Adipocyte (in vitro differentiated cells): ENCODE measurements around the gene SLC23A2.
"Not testable (repeated sequence)": the region's sequence is repeated elsewhere in the genome, so short reads cannot be mapped to it uniquely, and the experiment has no call there.

Experiments
- DNase-seq: peaks from one replicate; pipeline ENCODE4 v3.0.0-alpha.2; 2015; ENCODE audit warnings: low read depth
- H3K27me3 ChIP-seq: replicated peaks from 2 replicates; pipeline ENCODE4 v1.7.0; 2013; ENCODE audit warnings: mild to moderate bottlenecking, low read length, moderate library complexity; ENCODE audit not compliant: control insufficient read depth, insufficient read depth
- H3K36me3 ChIP-seq: 2 replicates; pipeline ENCODE4 v1.7.0; 2013; ENCODE audit warnings: low read length, mild to moderate bottlenecking, moderate library complexity; ENCODE audit not compliant: control insufficient read depth, insufficient read depth, severe bottlenecking
- H3K4me1 ChIP-seq: 2 replicates; pipeline ENCODE4 v1.7.0; 2013; ENCODE audit warnings: mild to moderate bottlenecking, low read length, moderate library complexity; ENCODE audit not compliant: control insufficient read depth, insufficient read depth
- H3K4me3 ChIP-seq: 2 replicates; pipeline ENCODE4 v1.7.0; 2013; ENCODE audit warnings: mild to moderate bottlenecking, low read length, moderate library complexity
- H3K9ac ChIP-seq: 2 replicates; pipeline ENCODE4 v1.7.0; 2013; ENCODE audit warnings: mild to moderate bottlenecking, low read length, moderate library complexity
- H3K9me3 ChIP-seq: 2 replicates; pipeline ENCODE4 v1.7.0; 2013; ENCODE audit warnings: mild to moderate bottlenecking, low read length, moderate library complexity; ENCODE audit not compliant: control insufficient read depth

SLC23A2 gene

GRCh38 chr20:4926531-4927156 is 74.7 kb downstream of the SLC23A2 start:
- DNase-seq, result no peak
- Histone ChIP-seq H3K4me3 (peak overlapping the region; percentile 10), H3K9ac (no peak overlapping the region), H3K4me1 (peaks cover 8% of the 10 kb centered on the region), H3K9me3 (no peaks in the 10 kb centered on the region), H3K36me3 (no peaks in the 10 kb centered on the region), H3K27me3 (no peaks in the 10 kb centered on the region)

GRCh38 chr20:4925842-4926530 is 75.3 kb downstream of the SLC23A2 start:
- H3K9ac ChIP-seq, result peak overlapping the region; percentile 18
- H3K4me3 ChIP-seq, result peak overlapping the region; percentile 10
- no peaks in the 10 kb centered on the region for H3K27me3 ChIP-seq
- peaks cover 8% of the 10 kb centered on the region for H3K4me1 ChIP-seq
- H3K9me3 ChIP-seq, result no peaks in the 10 kb centered on the region
- H3K36me3 ChIP-seq, result no peaks in the 10 kb centered on the region
- DNase-seq, result peak; percentile 36

- H3K9ac ChIP-seq, result no peak overlapping the region
- H3K36me3 ChIP-seq, result no peaks in the 10 kb centered on the region
- DNase-seq, result no peak
- H3K4me1 ChIP-seq, result peaks cover 8% of the 10 kb centered on the region
- no peaks in the 10 kb centered on the region for H3K27me3 ChIP-seq
- H3K9me3 ChIP-seq, result no peaks in the 10 kb centered on the region
- no peak overlapping the region for H3K4me3 ChIP-seq
These were observed 76.9 kb downstream of the SLC23A2 start for GRCh38 chr20:4924446-4924845.

GRCh38 chr20:4924032-4924431 is 77.3 kb downstream of the SLC23A2 start:
- H3K4me1 ChIP-seq, result peaks cover 8% of the 10 kb centered on the region
- no peak overlapping the region for H3K9ac ChIP-seq
- DNase-seq, result no peak
- H3K36me3 ChIP-seq, result no peaks in the 10 kb centered on the region
- no peaks in the 10 kb centered on the region for H3K9me3 ChIP-seq
- H3K4me3 ChIP-seq, result no peak overlapping the region
- H3K27me3 ChIP-seq, result no peaks in the 10 kb centered on the region

GRCh38 chr20:4922186-4922585 is 79.1 kb downstream of the SLC23A2 start:
- no peak overlapping the region for H3K9ac ChIP-seq
- no peak for DNase-seq
- H3K4me3 ChIP-seq, result no peak overlapping the region
- no peaks in the 10 kb centered on the region for H3K9me3 ChIP-seq
- no peaks in the 10 kb centered on the region for H3K27me3 ChIP-seq
- peaks cover 13% of the 10 kb centered on the region for H3K4me1 ChIP-seq
- H3K36me3 ChIP-seq, result no peaks in the 10 kb centered on the region

GRCh38 chr20:4921271-4921670 is 80.0 kb downstream of the SLC23A2 start:
- H3K4me1 ChIP-seq, result peaks cover 13% of the 10 kb centered on the region
- H3K36me3 ChIP-seq, H3K9ac ChIP-seq, H3K9me3 ChIP-seq, H3K4me3 ChIP-seq, H3K27me3 ChIP-seq: not testable (repeated sequence)
- peak; percentile 33 for DNase-seq

GRCh38 chr20:4920655-4921054 is 80.7 kb downstream of the SLC23A2 start:
- H3K4me3 ChIP-seq, result no peak overlapping the region
- H3K9ac ChIP-seq, result no peak overlapping the region
- H3K36me3 ChIP-seq, result no peaks in the 10 kb centered on the region
- no peak for DNase-seq
- H3K4me1 ChIP-seq, result peaks cover 7% of the 10 kb centered on the region
- no peaks in the 10 kb centered on the region for H3K9me3 ChIP-seq
- H3K27me3 ChIP-seq, result no peaks in the 10 kb centered on the region

GRCh38 chr20:4920131-4920530 is 81.2 kb downstream of the SLC23A2 start:
- Histone ChIP-seq H3K4me1 (peaks cover 4% of the 10 kb centered on the region), H3K36me3 (no peaks in the 10 kb centered on the region), H3K9me3 (no peaks in the 10 kb centered on the region), H3K4me3 (no peak overlapping the region), H3K27me3 (no peaks in the 10 kb centered on the region), H3K9ac (no peak overlapping the region)
- DNase-seq, result no peak

- H3K4me3 ChIP-seq, result no peak overlapping the region
- H3K27me3 ChIP-seq, result no peaks in the 10 kb centered on the region
- H3K4me1 ChIP-seq, result peaks cover 4% of the 10 kb centered on the region
- H3K36me3 ChIP-seq, result no peaks in the 10 kb centered on the region
- no peak for DNase-seq
- H3K9me3 ChIP-seq, result no peaks in the 10 kb centered on the region
- H3K9ac ChIP-seq, result no peak overlapping the region
These were observed 82.1 kb downstream of the SLC23A2 start for GRCh38 chr20:4919047-4919704.

GRCh38 chr20:4918473-4918872 is 82.8 kb downstream of the SLC23A2 start:
- no peaks in the 10 kb centered on the region for H3K36me3 ChIP-seq
- no peak overlapping the region for H3K4me3 ChIP-seq
- no peaks in the 10 kb centered on the region for H3K27me3 ChIP-seq
- no peak for DNase-seq
- H3K9ac ChIP-seq, result no peak overlapping the region
- H3K4me1 ChIP-seq, result peaks cover 4% of the 10 kb centered on the region
- no peaks in the 10 kb centered on the region for H3K9me3 ChIP-seq

GRCh38 chr20:4916971-4917881 is 84.1 kb downstream of the SLC23A2 start:
- Histone ChIP-seq H3K36me3 (no peaks in the 10 kb centered on the region), H3K4me1 (peaks cover 4% of the 10 kb centered on the region), H3K4me3 (no peak overlapping the region), H3K9me3 (no peaks in the 10 kb centered on the region), H3K9ac (no peak overlapping the region), H3K27me3 (no peaks in the 10 kb centered on the region)
- peak; percentile 44 for DNase-seq
